ENCODE data around the gene ILK.

ILK gene

DNA sequence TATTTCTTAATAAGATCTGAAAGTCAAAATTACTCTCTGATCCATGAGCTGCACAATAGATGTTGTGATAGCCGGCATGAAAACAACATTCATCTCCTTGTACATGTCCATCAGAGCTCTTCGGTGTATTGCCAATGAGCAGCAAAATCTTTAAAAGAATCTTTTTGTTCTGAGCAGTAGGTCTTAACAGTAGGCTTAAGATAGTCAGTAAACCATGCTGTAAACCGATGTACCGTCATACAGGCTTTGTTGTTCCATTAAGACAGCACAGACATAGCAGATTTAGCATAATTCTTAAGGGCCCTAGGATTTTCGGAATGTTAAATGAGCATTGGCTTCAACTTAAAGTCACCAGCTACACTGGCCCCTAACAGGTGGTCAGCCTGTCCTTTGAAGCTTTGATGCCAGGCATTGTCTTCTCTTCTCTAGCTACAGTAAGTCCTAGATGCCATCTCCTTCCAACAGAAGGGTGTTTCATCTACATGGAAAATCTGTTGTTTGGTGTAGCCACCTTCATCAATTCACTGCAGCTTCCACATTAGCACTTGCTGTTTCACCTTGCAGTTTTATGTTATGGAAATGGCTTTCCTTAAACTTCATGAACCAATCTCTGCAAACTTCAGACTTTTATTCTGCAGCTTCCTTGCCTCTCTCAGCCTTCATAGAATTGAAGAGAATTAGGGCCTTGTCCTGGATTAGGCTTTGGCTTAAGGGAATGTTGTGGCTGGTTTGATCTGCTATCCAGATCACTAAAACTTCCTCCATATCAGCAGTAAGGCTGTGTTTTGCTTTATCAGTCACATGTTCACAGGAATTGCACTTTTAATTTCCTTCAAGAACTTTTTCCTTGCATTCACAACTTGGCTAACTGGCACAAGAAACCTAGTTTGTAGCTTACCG is 28.5 kb upstream of the ILK start:
- DNase-seq (ENCODE audit: low spot score) = no peak

DNA sequence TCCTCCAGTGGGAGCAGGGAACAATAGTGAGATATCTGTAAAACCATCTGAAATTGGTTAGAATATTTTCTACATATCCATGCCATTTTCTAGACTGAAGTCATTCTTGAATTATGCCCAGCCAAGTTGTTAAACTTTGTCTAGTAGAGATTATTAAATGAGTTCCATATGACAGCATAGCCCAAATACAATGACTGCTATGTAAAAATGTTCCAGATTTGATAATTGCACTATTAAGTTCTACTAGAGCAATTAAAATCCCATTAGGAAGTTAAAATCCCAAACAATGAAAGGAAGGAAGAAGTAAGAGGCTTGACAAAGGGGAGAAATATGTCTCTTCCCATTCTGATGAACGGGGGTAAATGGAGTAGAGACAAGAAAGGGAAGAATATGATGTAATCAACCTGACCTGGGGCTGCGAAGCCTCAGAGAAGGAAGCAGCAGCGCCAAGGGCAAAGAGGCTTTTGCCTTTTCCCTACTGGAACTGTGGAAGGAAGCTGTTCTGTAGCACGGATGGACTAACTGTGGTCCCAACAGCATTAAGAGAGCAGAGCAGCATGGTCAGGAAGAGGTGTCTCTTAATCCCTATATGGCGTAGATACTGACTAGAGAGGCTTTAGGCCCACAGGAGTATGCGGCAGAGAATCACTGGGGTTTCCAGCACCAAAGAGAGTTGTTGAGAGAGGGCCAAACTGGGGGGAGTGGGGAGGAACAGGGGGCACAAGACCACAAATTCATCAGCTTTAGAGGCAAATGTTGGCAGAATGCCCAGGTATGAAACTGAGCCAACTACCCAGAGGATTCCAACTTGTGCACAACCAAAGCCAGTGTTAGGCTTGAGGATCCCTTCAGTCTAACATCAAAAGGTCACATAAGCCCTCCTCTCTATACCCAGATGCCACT is 26.9 kb upstream of the ILK start:
- no peak for DNase-seq (ENCODE audit: low spot score)

DNA sequence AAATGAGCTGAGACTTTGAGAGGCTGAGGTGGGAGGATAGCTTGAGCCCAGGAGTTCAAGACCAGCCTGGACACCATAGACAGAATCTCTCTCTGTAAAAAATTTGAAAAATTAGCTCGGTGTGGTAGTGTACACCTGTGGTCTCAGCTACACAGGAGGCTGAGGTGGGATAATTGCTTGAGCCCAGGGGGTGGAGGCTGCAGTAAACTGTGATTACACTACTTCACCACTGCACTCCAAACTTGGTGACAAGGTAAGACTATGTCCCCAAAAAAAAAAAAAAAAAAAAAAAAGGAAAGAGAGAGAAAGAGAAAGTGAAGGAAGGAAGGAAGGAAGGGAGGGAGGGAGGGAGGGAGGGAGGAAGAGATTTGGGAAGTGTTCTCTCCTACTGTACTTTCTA is 25.4 kb upstream of the ILK start:
- no peak for DNase-seq (ENCODE audit: low spot score)

- no peak for DNase-seq (ENCODE audit: low spot score)
These were observed 23.9 kb upstream of the ILK start for GRCh38 chr11:6579681-6580080.

GRCh38 chr11:6583584-6583983 is 20.0 kb upstream of the ILK start:
- DNase-seq (ENCODE audit: low spot score) = no peak

DNA sequence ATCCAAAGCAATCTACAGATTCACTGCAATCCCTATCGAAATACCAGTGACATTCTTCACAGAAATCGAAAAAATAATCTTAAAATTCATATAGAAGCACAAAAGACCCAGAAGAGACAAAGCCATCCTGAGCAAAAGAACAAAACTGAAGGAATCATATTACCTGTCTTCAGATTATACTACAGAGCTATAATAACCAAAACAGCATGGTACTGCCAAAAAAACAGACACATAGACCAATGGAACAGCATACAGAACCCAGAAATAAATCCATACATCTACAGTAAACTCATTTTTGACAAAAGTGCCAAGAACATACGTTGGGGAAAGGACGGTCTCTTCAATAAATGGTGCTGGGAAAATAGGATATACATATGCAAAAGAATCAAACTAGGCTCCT is 19.0 kb upstream of the ILK start:
- no peak for DNase-seq (ENCODE audit: low spot score)

GRCh38 chr11:6586434-6587359 is 16.9 kb upstream of the ILK start:
- DNase-seq (ENCODE audit: low spot score) = no peak

- DNase-seq (ENCODE audit: low spot score) = no peak
These were observed 16.1 kb upstream of the ILK start for GRCh38 chr11:6587360-6587953.

- no peak for DNase-seq (ENCODE audit: low spot score)
These were observed 15.6 kb upstream of the ILK start for GRCh38 chr11:6588018-6588417.

DNA sequence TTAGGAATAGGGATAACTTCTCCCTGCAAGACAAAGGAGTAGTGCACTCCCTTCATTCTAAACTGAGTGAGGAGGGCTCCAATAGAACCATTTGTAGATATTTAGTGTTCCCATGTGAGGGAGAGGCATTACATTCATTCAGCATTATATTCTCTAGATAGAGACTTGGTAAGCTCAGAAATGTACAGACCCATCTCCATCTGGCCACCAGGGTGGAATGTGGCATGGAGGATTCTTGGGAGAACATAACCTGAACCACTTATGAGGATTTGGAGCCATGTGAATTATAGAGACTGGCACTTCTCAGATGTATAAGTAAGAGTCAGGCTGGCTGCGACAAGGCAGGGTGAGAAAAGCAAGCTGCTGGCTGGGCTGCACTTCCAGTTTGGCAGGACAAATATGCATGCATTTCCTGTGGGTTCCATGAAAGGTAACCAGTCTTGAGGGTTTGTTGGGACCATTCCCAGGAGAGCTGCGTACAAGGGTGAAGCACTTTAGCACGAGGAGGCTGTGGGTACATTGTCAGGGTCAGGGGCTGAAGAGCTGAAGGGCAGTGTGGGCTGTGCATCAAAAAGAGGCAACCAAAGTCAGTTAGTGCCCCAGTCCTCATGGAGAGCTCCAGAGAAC is 9.3 kb upstream of the ILK start:
- no peak for DNase-seq (ENCODE audit: low spot score)

- DNase-seq (ENCODE audit: low spot score) = no peak
These were observed 7.2 kb upstream of the ILK start for GRCh38 chr11:6596239-6596877.

- no peak for DNase-seq (ENCODE audit: low spot score)
These were observed 5.0 kb upstream of the ILK start for GRCh38 chr11:6598555-6598954.

GRCh38 chr11:6599449-6599848 is 4.1 kb upstream of the ILK start:
- DNase-seq (ENCODE audit: low spot score) = no peak

DNA sequence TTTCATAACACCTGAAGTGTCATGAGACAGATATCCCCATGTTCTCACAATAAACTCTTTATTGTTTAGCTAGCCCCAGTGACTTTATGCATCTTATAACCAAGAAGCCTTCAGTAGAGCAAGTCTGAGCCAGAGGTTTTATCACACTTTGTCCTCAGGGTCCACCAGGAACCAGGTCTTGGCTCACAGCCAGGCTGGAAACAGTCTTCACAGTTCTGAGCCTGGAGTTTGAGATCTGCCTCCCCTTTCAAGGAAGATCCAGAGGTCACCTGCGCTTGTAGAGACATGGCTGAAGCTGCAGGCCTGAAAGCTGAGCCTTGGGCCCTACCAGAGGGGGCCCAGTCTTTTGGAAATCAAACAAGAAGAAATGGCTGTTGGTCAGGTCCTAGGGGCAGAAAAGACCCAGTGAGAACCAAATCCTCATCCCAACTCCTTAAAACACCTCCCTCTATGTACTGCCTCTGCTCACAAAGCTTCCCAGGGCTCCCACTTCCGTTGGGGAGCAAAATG is 3.6 kb upstream of the ILK start:
- no peak for DNase-seq (ENCODE audit: low spot score)

GRCh38 chr11:6601041-6601461 is 2.5 kb upstream of the ILK start:
- no peak for DNase-seq (ENCODE audit: low spot score)

GRCh38 chr11:6602096-6602940 is 1.3 kb upstream of the ILK start:
- DNase-seq (ENCODE audit: low spot score) = no peak

DNA sequence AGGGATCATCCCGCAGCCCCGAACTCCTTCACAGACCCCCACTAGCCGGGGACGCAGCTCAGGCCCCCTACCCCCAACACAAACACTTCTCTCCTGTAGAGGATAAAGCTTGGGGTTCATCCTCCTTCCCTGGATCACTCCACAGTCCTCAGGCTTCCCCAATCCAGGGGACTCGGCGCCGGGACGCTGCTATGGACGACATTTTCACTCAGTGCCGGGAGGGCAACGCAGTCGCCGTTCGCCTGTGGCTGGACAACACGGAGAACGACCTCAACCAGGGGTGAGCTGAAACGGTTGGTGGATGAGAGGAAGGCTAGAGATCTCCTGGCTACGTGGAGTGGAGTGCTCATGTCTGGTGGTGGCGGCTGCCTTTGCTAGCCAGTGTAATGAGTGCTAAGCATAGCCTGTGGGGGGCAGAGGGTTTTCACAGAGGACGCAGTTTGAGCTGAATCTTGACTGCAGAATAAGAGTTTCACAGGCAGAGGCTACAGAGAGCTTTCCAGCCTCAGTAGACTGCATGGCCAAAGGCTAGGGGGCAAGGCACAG is 580 bp downstream of the ILK start:
- peak; percentile 28 for DNase-seq (ENCODE audit: low spot score)

DNA sequence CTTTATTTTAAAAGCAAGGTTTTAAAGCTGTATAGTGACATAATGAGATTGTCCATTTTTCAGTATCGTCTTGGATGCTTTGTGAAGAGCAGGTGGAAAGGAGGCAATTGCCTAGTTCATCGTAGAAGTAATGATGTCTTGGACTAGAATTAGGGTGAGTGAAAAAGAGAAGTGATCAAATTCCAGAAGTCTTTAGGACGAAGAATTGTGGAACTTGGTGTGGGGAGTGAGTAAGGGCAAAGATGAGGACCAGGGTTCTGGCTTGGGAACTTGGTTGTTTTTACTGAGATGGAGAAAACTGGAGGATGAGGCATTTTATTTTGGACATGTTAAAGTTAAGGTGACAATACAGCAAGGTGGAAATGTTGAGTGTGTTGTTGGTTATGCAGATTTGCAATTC is 1.2 kb downstream of the ILK start:
- DNase-seq (ENCODE audit: low spot score) = no peak
